ENCODE measurements around the gene ANKRD33.

Gene ANKRD33, protein sequence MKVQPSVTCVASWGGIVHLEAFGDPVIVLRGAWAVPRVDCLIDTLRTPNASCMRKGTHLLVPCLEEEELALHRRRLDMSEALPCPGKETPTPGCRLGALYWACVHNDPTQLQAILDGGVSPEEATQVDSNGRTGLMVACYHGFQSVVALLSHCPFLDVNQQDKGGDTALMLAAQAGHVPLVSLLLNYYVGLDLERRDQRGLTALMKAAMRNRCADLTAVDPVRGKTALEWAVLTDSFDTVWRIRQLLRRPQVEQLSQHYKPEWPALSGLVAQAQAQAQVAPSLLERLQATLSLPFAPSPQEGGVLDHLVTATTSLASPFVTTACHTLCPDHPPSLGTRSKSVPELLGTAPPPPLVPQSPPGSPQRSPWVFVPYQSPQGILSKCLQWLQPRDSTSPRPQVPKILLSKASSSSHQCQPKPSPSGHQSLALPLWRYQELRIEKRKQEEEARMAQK

GRCh38 chr12:51887476-51888315 is at the start of gene ANKRD33:
Gene ANKRD33, plus strand, starts transcription at chr12:51888103. Its CDS starts 84 bp downstream, at chr12:51888187.
- no peak for DNase-seq

- DNase-seq, result no peak
These were observed 49.1 kb upstream of the ANKRD33 start for GRCh38 chr12:51838762-51839161.

DNA sequence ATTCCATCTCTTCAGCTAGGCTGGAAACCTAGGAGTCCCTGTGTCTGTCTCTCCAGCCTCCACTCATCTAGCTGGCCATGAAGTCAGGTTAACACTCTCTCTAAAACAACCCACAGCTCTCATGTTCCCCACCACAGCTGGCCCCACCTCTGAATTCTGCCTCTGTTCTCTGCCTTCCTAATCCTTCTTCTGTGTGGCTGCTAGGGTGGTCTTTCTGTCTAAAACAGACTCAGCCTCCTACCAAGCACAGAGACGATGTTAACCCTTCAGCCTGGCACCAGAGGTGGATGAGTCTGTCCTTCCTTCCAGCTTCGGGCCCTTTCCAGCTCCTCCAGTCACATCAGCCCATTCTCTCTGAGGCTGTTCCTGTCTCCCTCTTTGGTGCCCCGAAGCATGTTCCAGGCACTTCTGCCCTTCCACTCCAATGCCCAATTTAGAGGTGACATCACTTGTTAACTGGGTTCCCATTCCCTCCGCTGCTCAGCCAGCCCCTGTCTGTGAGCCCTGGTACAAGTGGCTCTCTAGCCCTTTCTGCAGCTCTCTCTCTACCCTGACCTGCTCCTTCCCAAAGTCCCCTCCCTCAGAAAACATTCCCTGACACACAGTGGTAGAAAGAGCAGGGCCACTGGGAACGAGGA is 48.5 kb upstream of the ANKRD33 start:
- DNase-seq, result no peak

GRCh38 chr12:51840966-51841365 is 46.9 kb upstream of the ANKRD33 start:
- no peak for DNase-seq

DNA sequence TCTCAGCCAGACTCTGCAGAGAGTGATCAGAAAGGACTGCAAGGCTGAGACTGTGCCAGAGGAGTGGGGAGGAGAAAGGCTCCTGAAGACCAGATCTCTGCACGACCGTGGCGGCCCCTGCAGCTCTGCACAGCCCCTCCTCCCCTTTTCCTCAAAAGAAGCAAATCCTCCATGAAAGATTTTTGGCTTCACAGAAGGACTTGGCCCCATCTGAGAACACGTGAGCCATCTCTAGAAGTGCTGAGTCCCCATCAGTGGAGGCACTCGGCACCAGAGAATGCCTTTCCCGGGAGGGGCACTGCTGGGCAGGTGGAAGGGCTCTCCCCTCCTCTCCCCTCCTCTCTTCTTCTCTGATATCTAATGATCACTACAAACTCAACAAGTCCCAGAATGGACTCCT is 46.2 kb upstream of the ANKRD33 start:
- DNase-seq, result no peak

DNA sequence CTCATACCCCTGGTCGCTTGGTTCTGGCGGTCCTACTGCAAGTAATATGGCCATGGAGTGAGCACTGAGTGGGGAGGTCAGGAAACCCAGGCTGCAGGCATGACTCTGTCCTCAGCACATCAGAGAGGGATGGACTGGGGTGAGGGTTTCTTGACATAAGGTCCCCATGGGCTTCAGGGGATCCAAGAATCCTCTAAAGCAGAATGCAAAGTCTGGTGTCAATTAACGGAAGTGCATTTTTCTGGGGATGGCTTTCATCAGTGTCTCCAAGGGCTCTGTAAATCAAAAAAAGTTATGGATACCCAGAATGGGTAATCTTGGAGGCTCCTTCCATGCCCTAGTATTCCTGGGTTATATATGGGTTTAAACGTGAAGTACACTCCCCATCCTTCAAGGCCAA is 43.0 kb upstream of the ANKRD33 start:
- DNase-seq, result no peak

GRCh38 chr12:51845482-51845881 is 42.4 kb upstream of the ANKRD33 start:
- DNase-seq, result no peak

GRCh38 chr12:51846271-51846691 is 41.6 kb upstream of the ANKRD33 start:
- no peak for DNase-seq

GRCh38 chr12:51846911-51847642 is 40.8 kb upstream of the ANKRD33 start:
- DNase-seq, result no peak

GRCh38 chr12:51847643-51848325 is 40.1 kb upstream of the ANKRD33 start:
- DNase-seq, result no peak

DNA sequence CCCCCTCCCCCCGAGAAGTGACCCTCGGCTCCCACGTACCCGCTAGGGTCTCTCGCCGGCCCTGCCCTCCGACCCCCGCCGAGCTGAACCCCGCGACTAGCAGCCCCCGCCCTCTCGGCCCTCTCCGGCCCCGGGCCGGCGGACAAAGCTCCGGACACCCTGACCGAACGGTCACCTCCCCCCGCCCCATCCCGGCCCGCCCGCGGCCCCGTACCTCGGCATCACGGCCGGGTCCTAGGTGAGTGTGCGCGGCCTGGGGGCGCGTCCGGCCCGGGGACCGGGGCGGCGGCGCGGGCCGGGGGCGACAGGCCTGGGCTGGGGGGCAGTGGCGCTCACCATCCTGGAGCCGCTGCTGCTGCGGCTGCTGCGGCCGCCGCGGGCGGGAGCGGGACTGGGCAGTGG is 39.6 kb upstream of the ANKRD33 start, which contains the start of gene FIGNL2:
TSS of gene FIGNL2 (minus strand) at position 393 of the 402 bp plus-strand sequence. CDS start 26,305 bp downstream, outside the sequence.
- DNase-seq, result no peak

GRCh38 chr12:51848841-51849735 is 38.8 kb upstream of the ANKRD33 start:
- DNase-seq, result no peak

- DNase-seq, result no peak
These were observed 37.6 kb upstream of the ANKRD33 start for GRCh38 chr12:51850081-51850964.

DNA sequence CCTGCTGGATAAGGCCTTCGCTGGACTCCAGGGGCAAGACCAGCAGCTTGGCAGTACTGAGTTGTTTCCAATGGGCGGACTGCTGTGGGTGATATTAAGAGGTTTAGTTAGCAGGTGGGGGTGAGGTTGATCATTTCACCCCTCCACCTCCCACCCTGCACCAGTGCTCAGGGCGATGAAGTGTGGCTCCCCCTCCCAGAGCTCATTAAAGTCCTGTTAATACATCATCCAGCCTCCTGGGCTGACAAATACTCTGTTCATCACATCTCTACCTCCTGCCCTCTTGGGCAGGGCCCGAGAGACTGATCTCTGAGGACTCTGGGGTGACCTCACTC is 37.0 kb upstream of the ANKRD33 start:
- DNase-seq, result no peak

DNA sequence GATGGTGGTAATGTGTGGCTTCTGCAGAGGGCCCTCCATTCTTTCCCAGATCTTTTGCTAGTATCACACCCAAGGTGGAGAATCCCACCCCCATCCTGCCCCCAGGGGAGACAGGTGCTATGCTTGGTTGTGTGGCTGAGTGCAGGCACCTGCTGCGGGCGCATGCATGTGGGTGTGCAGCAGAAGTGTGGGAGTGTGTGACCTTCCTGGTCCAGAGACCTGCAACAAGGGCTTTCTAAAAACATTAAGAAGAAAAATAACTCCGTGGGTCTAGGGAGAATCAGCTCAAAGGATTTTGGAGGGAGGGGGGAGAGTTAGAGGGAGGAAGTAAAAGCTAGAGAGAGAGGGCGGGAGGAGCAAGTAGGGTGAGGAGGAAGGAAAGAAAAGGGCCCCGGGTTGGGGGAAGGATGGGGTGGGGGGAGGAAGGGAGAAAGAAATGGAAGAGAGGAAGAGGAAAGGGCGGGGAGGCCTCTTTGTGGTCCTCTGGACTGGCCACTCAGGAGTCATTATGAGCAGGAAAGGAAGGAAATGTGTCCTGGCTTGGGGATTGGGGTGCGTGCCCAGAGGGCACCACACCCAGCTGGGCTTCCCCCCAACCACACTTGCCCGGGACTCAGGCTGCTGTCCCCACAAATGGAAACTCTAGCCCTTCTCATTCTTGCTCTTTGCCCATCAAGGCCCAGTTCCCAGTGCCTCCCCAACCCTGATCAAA is 36.3 kb upstream of the ANKRD33 start:
- no peak for DNase-seq

GRCh38 chr12:51852404-51853137 is 35.3 kb upstream of the ANKRD33 start:
- no peak for DNase-seq

DNA sequence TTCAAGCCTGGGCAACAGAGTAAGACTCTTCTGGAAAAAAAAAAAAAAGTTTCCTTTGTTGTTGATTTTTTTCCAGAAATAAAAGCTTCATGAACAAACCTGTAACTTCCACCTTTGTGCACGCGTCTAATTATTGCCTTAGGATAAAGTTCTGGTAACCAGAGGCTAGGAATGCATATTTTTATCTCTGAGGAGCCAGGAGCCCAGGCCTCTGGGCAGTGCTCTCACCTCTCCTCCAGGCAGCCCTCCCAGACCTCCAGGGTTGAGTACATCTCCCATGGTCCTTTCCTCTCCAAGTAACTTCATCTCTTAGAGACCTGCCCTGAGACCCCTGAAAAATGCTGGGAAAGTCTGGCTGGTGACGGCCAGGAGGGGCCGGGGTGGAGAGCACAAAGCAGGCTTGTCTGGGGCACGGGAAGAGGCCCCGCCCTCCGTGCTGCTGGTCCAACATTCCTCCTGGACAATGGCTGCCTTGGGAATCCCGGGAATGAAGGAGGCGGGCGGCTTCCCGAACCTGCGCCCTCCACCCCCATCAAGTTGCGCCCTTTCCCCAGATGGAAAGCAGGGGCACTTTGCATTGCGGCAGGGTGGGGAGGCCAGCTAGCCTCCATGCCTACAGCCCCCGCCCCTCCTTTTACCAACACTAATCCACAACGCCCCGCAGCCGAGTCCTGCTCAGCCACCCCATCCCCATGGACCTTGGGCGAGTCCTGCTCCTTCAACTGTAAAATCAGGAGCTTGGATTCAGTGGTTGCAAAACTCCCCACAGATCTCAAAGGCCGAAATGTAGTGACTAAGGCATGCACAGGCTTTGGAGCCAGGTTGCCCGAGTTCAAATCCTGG is 32.1 kb upstream of the ANKRD33 start:
- DNase-seq, result no peak

- DNase-seq, result no peak
These were observed 26.9 kb upstream of the ANKRD33 start for GRCh38 chr12:51860986-51861385.

Measured in KG1 (cell line).